ENCODE results near the gene PCDHGB4.
"Not testable (repeated sequence)": the region's sequence is repeated elsewhere in the genome, so short reads cannot be mapped to it uniquely, and the experiment has no call there.

DNA sequence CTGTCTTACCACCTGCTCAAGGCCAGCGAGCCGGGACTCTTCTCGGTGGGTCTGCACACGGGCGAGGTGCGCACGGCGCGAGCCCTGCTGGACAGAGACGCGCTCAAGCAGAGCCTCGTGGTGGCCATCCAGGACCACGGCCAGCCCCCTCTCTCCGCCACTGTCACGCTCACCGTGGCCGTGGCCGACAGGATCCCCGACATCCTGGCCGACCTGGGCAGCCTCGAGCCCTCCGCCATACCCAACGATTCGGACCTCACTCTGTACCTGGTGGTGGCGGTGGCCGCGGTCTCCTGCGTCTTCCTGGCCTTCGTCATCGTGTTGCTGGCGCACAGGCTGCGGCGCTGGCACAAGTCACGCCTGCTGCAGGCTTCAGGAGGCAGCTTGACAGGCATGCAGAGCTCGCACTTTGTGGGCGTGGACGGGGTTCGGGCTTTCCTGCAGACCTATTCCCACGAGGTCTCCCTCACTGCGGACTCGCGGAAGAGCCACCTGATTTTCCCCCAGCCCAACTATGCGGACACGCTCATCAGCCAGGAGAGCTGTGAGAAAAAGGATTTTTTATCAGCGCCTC lies 46.6 kb upstream of the PCDHGB4 start:
- not testable (repeated sequence) for TF ChIP-seq CTCF (IDR thresholded peaks at IDR 0.05; ENCODE audit: poor library complexity, severe bottlenecking); EP300 (conservative IDR thresholded peaks at IDR 0.05; ENCODE audit: poor library complexity, severe bottlenecking); EZH2 (IDR thresholded peaks at IDR 0.05; ENCODE audit: borderline replicate concordance, insufficient read depth, low read length, poor library complexity, severe bottlenecking)
